IPS-18a (cell line): ENCODE measurements around the gene CAVIN1.
"Not testable (repeated sequence)": the region's sequence is repeated elsewhere in the genome, so short reads cannot be mapped to it uniquely, and the experiment has no call there.

Source experiments
- H3K27ac ChIP-seq: one replicate; pipeline ENCODE4 v1.5.1; 2013; ENCODE audit warnings: low read length
- H3K27me3 ChIP-seq: one replicate; pipeline ENCODE4 v1.6.1; 2013; ENCODE audit warnings: mild to moderate bottlenecking, low read length; ENCODE audit not compliant: control insufficient read depth, insufficient read depth
- H3K36me3 ChIP-seq: one replicate; pipeline ENCODE4 v1.6.1; 2013; ENCODE audit warnings: low read depth, low read length; ENCODE audit not compliant: control insufficient read depth
- H3K4me1 ChIP-seq: one replicate; pipeline ENCODE4 v1.6.1; 2013; ENCODE audit warnings: low read depth, low read length; ENCODE audit not compliant: control insufficient read depth
- H3K4me3 ChIP-seq: one replicate; pipeline ENCODE4 v1.5.1; 2013; ENCODE audit warnings: low read length
- H3K9ac ChIP-seq: one replicate; pipeline ENCODE4 v1.6.1; 2013; ENCODE audit warnings: mild to moderate bottlenecking, low read length, moderate library complexity
- H3K9me3 ChIP-seq: one replicate; pipeline ENCODE4 v1.6.1; 2013; ENCODE audit warnings: low read depth, low read length; ENCODE audit not compliant: control insufficient read depth

Gene CAVIN1, protein sequence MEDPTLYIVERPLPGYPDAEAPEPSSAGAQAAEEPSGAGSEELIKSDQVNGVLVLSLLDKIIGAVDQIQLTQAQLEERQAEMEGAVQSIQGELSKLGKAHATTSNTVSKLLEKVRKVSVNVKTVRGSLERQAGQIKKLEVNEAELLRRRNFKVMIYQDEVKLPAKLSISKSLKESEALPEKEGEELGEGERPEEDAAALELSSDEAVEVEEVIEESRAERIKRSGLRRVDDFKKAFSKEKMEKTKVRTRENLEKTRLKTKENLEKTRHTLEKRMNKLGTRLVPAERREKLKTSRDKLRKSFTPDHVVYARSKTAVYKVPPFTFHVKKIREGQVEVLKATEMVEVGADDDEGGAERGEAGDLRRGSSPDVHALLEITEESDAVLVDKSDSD

GRCh38 chr17:42422958-42423712 is at the start of gene CAVIN1:
Gene CAVIN1 (minus strand): TSS chr17:42423256. CDS start chr17:42423097, 159 bp downstream.
- Histone ChIP-seq H3K4me1 (peaks cover 5% of the 10 kb centered on the region), H3K27ac (no peak within 1 kb of the TSS), H3K9ac (peak within 1 kb of the TSS; percentile 51), H3K4me3 (peak within 1 kb of the TSS; percentile 78), H3K9me3 (no peaks in the 10 kb centered on the region), H3K36me3 (no peaks in the 10 kb centered on the region), H3K27me3 (peaks cover 46% of the 10 kb centered on the region)

DNA sequence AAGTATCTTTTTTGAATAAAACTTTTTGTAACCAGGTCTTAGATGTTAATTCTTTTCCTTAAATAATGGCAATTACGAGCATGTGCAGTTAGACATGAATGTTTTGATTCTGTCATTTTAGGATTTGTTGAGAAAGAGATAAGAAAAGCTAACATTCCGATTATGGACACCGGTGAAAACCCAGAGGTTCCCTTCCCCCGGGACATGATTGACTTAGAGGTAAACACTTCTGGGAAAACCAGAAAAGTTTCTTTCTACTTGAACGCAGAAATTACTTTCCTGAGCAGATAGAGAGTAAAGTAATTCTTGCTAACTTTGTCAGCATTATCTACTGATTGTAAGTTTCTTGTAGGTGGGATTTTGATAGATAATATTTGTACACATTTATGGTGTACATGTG is 44.8 kb upstream of the CAVIN1 start:
- no peak overlapping the region for H3K27ac ChIP-seq
- H3K36me3 ChIP-seq: peaks cover 26% of the 10 kb centered on the region
- no peaks in the 10 kb centered on the region for H3K4me1 ChIP-seq
- H3K9me3 ChIP-seq: no peaks in the 10 kb centered on the region
- H3K4me3 ChIP-seq: no peak overlapping the region
- no peak overlapping the region for H3K9ac ChIP-seq
- no peaks in the 10 kb centered on the region for H3K27me3 ChIP-seq

GRCh38 chr17:42463976-42464400 is 40.9 kb upstream of the CAVIN1 start:
- no peaks in the 10 kb centered on the region for H3K9me3 ChIP-seq
- H3K4me3 ChIP-seq: no peak overlapping the region
- peaks cover 31% of the 10 kb centered on the region for H3K36me3 ChIP-seq
- H3K4me1 ChIP-seq: peaks cover 4% of the 10 kb centered on the region
- H3K9ac ChIP-seq: no peak overlapping the region
- no peak overlapping the region for H3K27ac ChIP-seq
- no peaks in the 10 kb centered on the region for H3K27me3 ChIP-seq

DNA sequence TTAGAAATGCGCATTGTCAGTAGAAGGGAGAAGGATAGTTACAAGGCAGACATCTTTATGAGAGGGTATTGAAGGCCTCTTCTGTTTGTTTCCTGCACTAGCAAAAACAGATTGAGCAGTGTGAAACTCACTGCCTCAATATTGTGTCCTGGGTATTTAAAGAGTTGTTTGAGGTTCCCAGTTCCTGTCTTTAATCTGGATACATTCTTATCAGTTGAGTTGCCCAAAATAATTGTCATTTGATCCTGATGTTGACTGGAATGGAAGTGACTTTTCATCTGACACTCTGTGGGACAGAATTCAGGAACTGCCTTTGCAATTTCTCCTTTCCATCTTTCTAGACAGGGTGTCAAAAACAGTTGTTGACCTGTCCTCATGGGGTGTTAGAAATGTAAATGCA is 37.3 kb upstream of the CAVIN1 start:
- H3K9ac ChIP-seq: no peak overlapping the region
- peak overlapping the region; percentile 76 for H3K4me3 ChIP-seq
- H3K27ac ChIP-seq: no peak overlapping the region

DNA sequence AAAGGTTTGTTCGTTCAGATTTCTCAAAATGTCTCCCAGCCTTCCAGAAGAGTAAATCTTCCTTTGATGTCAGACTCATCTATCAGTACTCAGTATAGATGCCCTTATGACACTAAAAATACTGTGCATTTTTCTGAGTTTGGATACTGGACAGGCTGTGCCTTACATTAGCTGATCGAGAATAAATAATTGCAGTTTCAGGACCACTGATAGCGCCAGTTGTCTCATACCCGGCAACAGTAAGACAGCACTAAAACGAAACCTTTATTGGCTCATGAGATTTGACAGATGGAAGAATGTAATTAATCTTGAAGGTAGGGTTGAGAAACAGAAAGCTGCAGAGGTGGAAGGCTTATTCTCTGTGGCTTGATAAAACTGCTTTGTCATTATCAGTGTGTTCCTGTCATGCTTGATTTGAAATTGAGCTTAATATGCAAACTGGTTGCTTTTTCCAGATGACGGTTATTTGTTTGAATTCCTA is 36.8 kb upstream of the CAVIN1 start:
- no peaks in the 10 kb centered on the region for H3K27me3 ChIP-seq
- no peak overlapping the region for H3K9ac ChIP-seq
- peaks cover 7% of the 10 kb centered on the region for H3K4me1 ChIP-seq
- H3K36me3 ChIP-seq: peaks cover 16% of the 10 kb centered on the region
- H3K27ac ChIP-seq: no peak overlapping the region
- peak overlapping the region; percentile 76 for H3K4me3 ChIP-seq
- no peaks in the 10 kb centered on the region for H3K9me3 ChIP-seq

More for the DNA sequence above, 37.3 kb upstream of the CAVIN1 start:
- H3K4me1 ChIP-seq: peaks cover 7% of the 10 kb centered on the region
- no peaks in the 10 kb centered on the region for H3K9me3 ChIP-seq
- no peaks in the 10 kb centered on the region for H3K27me3 ChIP-seq
- H3K36me3 ChIP-seq: peaks cover 16% of the 10 kb centered on the region

GRCh38 chr17:42459256-42459800 is 36.3 kb upstream of the CAVIN1 start:
- Histone ChIP-seq H3K27me3 (no peaks in the 10 kb centered on the region), H3K9me3 (no peaks in the 10 kb centered on the region), H3K4me3 (peak overlapping the region; percentile 76), H3K4me1 (peaks cover 7% of the 10 kb centered on the region), H3K36me3 (peaks cover 16% of the 10 kb centered on the region), H3K27ac (no peak overlapping the region), H3K9ac (peak overlapping the region; percentile 76)

GRCh38 chr17:42458497-42459255 is 35.6 kb upstream of the CAVIN1 start, which contains the start of gene ATP6V0A1:
Gene ATP6V0A1 (plus strand): TSS chr17:42458878. CDS start chr17:42460895, 2,017 bp downstream.
- Histone ChIP-seq H3K4me3 (peak within 1 kb of the TSS; percentile 76), H3K9ac (peak within 1 kb of the TSS; percentile 76), H3K36me3 (peaks cover 16% of the 10 kb centered on the region), H3K27ac (no peak within 1 kb of the TSS), H3K27me3 (no peaks in the 10 kb centered on the region), H3K9me3 (no peaks in the 10 kb centered on the region), H3K4me1 (peaks cover 7% of the 10 kb centered on the region)

DNA sequence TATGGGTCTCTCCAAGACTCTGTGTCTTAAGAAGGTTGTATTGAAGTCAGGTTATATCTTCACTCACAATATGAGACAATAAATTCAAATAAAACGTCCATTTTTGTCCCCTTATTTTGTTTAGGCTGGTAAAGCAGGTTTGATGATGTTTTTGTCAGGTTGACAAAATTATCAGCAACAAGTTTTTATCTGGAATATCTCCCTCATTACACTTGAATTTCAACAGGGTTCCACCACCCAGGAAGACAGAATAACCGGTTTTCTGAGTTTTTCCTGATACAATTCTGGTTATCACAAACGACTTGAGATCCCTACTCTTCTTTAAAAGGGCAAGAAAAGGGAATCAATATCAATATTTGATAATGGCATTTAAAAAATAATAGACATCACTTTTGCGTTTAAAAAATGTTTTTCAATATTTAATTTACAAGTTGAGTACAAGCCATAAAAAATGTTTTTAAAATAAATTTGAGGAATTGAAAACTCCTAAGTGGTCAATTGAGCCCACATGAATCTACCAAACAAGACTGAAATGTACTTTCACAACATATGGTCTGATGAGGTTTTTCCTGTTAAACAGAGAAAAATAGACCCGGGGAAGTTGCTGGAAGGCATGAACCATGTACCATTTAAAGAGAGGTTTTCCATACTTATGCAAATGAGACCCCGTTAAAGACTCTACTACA is 34.2 kb upstream of the CAVIN1 start:
- Histone ChIP-seq H3K27ac (no peak overlapping the region), H3K9ac (no peak overlapping the region)

GRCh38 chr17:42456223-42457106 is 33.4 kb upstream of the CAVIN1 start:
- no peak overlapping the region for H3K4me3 ChIP-seq
- H3K27me3 ChIP-seq: no peaks in the 10 kb centered on the region
- no peak overlapping the region for H3K9ac ChIP-seq
- H3K36me3 ChIP-seq: peaks cover 7% of the 10 kb centered on the region
- H3K27ac ChIP-seq: no peak overlapping the region
- peaks cover 7% of the 10 kb centered on the region for H3K4me1 ChIP-seq
- H3K9me3 ChIP-seq: no peaks in the 10 kb centered on the region

More for the DNA sequence above, 34.2 kb upstream of the CAVIN1 start:
- Histone ChIP-seq H3K4me3 (no peak overlapping the region), H3K9me3 (no peaks in the 10 kb centered on the region), H3K27me3 (no peaks in the 10 kb centered on the region), H3K36me3 (peaks cover 12% of the 10 kb centered on the region), H3K4me1 (peaks cover 7% of the 10 kb centered on the region)

DNA sequence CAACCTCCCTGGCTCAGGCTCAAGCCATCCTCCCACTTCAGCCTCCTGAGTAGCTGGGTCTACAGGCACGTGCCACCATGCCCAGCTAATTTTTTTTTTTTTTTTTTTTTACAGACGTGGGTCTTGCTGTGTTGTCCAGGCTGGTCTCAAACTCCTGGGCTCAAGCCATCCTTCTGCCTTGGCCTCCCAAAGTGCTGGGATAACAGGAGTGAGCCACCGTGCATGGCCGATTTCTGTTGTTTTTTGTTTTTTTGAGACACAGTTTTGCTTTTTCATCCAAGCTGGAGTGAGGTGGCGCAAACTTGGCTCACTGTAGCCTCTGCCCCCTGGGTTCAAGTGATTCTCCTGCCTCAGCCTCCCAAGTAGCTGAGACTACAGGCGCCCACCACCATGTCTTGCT is 31.9 kb upstream of the CAVIN1 start:
- H3K9me3 ChIP-seq, H3K27ac ChIP-seq, H3K27me3 ChIP-seq, H3K36me3 ChIP-seq, H3K9ac ChIP-seq, H3K4me3 ChIP-seq, H3K4me1 ChIP-seq: not testable (repeated sequence)
